ENCODE data around the gene SHROOM1. TPM values are rescaled to one million over a fixed set of nuclear protein-coding genes. Genes with fewer than 3 reads are reported as not detected.

SHROOM1 gene
- total and polyA plus RNA-seq, 10 donors: 1.1 to 26.1 (median 3.1) TPM

DNA sequence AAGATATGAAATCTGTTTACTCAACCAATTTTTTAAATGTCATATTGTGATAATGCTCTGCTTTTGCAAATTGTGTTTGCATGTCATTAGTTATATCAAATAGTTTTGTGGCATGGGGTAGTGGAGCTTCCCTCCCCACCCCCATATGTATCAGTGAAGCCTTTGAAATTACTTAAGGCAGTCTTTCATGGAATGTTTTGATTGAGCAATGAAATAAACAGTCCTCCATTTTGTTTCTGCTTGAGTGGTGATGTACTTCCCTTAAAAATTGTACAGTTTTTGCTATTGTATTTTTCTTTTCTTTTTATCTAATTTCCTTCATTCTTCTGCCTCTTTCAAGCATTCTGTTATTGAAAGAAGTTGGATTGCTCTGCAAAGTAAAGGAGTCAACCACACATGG is 13.9 kb downstream of the SHROOM1 start:
- TF ChIP-seq POLR2AphosphoS5 (IDR thresholded peaks at IDR 0.05) (no peak), POLR2A (IDR thresholded peaks at IDR 0.05) (no peak)
- TF ChIP-seq, protein P1, sequence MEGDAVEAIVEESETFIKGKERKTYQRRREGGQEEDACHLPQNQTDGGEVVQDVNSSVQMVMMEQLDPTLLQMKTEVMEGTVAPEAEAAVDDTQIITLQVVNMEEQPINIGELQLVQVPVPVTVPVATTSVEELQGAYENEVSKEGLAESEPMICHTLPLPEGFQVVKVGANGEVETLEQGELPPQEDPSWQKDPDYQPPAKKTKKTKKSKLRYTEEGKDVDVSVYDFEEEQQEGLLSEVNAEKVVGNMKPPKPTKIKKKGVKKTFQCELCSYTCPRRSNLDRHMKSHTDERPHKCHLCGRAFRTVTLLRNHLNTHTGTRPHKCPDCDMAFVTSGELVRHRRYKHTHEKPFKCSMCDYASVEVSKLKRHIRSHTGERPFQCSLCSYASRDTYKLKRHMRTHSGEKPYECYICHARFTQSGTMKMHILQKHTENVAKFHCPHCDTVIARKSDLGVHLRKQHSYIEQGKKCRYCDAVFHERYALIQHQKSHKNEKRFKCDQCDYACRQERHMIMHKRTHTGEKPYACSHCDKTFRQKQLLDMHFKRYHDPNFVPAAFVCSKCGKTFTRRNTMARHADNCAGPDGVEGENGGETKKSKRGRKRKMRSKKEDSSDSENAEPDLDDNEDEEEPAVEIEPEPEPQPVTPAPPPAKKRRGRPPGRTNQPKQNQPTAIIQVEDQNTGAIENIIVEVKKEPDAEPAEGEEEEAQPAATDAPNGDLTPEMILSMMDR (IDR thresholded peaks at IDR 0.05 in 8 of 11, conservative IDR thresholded peaks at IDR 0.05 in 3 of 11): no peak
- Histone ChIP-seq H3K27ac (no peak overlapping the region), H3K4me3 (no peak overlapping the region), H3K4me1 (peaks cover 10 to 38% (median 26%) of the 10 kb centered on the region in 6 donors), H3K27me3 (replicated peaks in 1 of 7) (peaks cover 0 to 68% (median 46%) of the 10 kb centered on the region in 7 donors), H3K9me3 (peaks cover 0 to 4% (median 0%) of the 10 kb centered on the region in 8 donors), H3K36me3 (no peaks in the 10 kb centered on the region)
- intact Hi-C loops (cut with DNase I; ENCODE audit: low total_unique reads): loop anchor here (10.0 kb wide), 1 partner anchor 292 kb away; no protein-coding TSS in a partner anchor
- no peak for DNase-seq

DNA sequence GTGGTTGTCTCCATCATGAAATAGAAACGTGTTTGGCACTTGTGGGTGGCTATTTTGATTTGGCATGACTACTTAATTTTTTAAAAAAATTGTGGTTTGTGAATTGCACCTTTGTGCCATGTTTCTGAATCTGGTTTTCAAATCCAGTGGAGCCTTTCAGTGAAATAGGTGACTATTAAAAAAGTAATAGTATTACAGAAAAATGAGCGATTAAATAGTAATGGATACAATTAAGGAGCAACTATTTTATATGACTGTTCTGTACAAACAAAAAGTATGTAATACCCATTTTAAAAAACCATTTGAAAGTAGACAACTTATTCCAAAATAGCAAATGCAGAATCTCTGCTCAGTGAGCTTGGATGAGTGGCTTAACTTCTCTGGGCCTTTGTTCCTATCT is 14.4 kb downstream of the SHROOM1 start:
- H3K27me3 ChIP-seq (replicated peaks in 1 of 7): peaks cover 0 to 68% (median 51%) of the 10 kb centered on the region in 7 donors
- peaks cover 10 to 38% (median 26%) of the 10 kb centered on the region in 6 donors for H3K4me1 ChIP-seq
- intact Hi-C loops (cut with DNase I; ENCODE audit: low total_unique reads): loop anchor here (10.0 kb wide), 1 partner anchor 291 kb away; no protein-coding TSS in a partner anchor
- H3K9me3 ChIP-seq: peaks cover 0 to 4% (median 0%) of the 10 kb centered on the region in 8 donors
- H3K27ac ChIP-seq: no peak overlapping the region
- WGBS, 5 donors: 71 to 87% (median 75%) methylated on average over 2 of the region's 2 CpGs
- TF ChIP-seq POLR2AphosphoS5 (IDR thresholded peaks at IDR 0.05) (no peak), POLR2A (IDR thresholded peaks at IDR 0.05) (no peak)
- TF ChIP-seq, protein P1 (IDR thresholded peaks at IDR 0.05 in 8 of 11, conservative IDR thresholded peaks at IDR 0.05 in 3 of 11): no peak
- DNase-seq: no peak
- no peak overlapping the region for H3K4me3 ChIP-seq
- no peaks in the 10 kb centered on the region for H3K36me3 ChIP-seq

GRCh38 chr5:132815454-132815853 is 15.0 kb downstream of the SHROOM1 start:
- Histone ChIP-seq H3K27ac (no peak overlapping the region), H3K36me3 (no peaks in the 10 kb centered on the region), H3K9me3 (peaks cover 0 to 4% (median 0%) of the 10 kb centered on the region in 8 donors), H3K4me3 (no peak overlapping the region), H3K4me1 (peaks cover 10 to 38% (median 26%) of the 10 kb centered on the region in 6 donors), H3K27me3 (replicated peaks in 1 of 7) (peaks cover 0 to 68% (median 53%) of the 10 kb centered on the region in 7 donors)
- TF ChIP-seq, protein P1 (IDR thresholded peaks at IDR 0.05 in 8 of 11, conservative IDR thresholded peaks at IDR 0.05 in 3 of 11): no peak
- TF ChIP-seq POLR2AphosphoS5 (IDR thresholded peaks at IDR 0.05): no peak
- TF ChIP-seq POLR2A (IDR thresholded peaks at IDR 0.05): no peak
- intact Hi-C loops (cut with DNase I; ENCODE audit: low total_unique reads): loop anchor here (10.0 kb wide), 1 partner anchor 291 kb away; no protein-coding TSS in a partner anchor
- no peak for DNase-seq
- WGBS, 5 donors: 94 to 98% (median 96%) methylated on average over 1 of the region's 1 CpG

DNA sequence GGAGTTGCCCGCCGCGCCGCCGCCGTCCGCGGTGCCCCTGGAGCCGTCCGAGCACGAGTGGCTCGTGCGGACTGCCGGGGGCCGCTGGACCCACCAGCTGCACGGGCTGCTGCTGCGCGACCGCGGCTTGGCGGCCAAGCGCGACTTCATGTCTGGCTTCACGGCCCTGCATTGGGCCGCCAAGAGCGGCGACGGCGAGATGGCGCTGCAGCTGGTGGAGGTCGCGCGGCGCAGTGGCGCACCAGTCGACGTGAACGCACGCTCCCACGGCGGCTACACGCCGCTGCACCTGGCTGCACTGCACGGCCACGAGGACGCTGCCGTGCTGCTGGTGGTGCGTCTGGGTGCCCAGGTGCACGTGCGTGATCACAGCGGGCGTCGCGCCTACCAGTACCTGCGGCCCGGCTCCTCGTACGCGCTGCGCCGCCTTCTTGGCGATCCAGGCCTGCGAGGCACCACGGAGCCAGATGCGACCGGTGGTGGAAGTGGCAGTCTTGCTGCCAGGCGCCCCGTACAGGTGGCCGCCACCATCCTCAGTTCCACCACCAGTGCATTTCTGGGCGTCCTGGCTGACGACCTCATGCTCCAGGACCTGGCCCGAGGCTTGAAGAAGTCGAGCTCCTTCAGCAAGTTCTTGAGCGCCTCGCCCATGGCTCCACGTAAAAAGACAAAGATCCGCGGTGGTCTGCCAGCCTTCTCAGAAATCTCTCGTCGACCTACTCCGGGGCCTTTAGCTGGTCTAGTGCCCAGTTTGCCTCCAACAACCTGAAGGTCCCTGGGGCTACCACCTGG is 15.7 kb downstream of the SHROOM1 start:
- H3K36me3 ChIP-seq: no peaks in the 10 kb centered on the region
- peak overlapping the region in 5 of 8 donors; percentile 31 to 65 (median 35) for H3K4me3 ChIP-seq
- peaks cover 0 to 4% (median 0%) of the 10 kb centered on the region in 8 donors for H3K9me3 ChIP-seq
- peaks cover 0 to 68% (median 55%) of the 10 kb centered on the region in 7 donors for H3K27me3 ChIP-seq (replicated peaks in 1 of 7)
- no peak for DNase-seq
- TF ChIP-seq POLR2A (IDR thresholded peaks at IDR 0.05): no peak
- no peak for TF ChIP-seq POLR2AphosphoS5 (IDR thresholded peaks at IDR 0.05)
- TF ChIP-seq, protein P1 (IDR thresholded peaks at IDR 0.05 in 8 of 11, conservative IDR thresholded peaks at IDR 0.05 in 3 of 11): no peak
- H3K27ac ChIP-seq: no peak overlapping the region
- intact Hi-C loops (cut with DNase I; ENCODE audit: low total_unique reads): loop anchor here (10.0 kb wide), 1 partner anchor 290 kb away; no protein-coding TSS in a partner anchor
- 65 to 95% (median 65%) methylated on average over 16 to 81 of the region's 81 CpGs for WGBS, 5 donors
- H3K4me1 ChIP-seq: peaks cover 10 to 30% (median 21%) of the 10 kb centered on the region in 6 donors
